C4-2B (cell line): ENCODE results near the gene SQSTM1.

Experiments used
- CTCF ChIP-seq: fragments of 450-650 bp; conservative IDR thresholded peaks from 2 replicates; pipeline ENCODE4 v1.5.1; 2017; ENCODE audit warnings: mild to moderate bottlenecking
- ZFX ChIP-seq: fragments of 450-650 bp; IDR thresholded peaks from 2 replicates; pipeline ENCODE4 v1.6.1; 2017

- no peak for TF ChIP-seq CTCF
- TF ChIP-seq ZFX, result no peak
Measured at GRCh38 chr5:179870952-179871351, 50.2 kb downstream of the SQSTM1 start.
